BLaER1 treated with 17β-estradiol and CSF1 and Interleukin-3, amounts not matched to agents 10 nM and 100 nM (cell line): Measurements from ENCODE around the gene TNXB.

Source experiments
- H3K27ac ChIP-seq, 11 experiments: shearing (Covaris generic); formaldehyde crosslinking; 2 replicates each; pipeline ENCODE4 v1.8.1; 2022
- H3K27me3 ChIP-seq, 11 experiments: shearing (Covaris generic); formaldehyde crosslinking; 2 replicates each; pipeline ENCODE4 v1.8.1; 2022
- H3K36me3 ChIP-seq, 11 experiments: shearing (Covaris generic); formaldehyde crosslinking; 2 replicates each; pipeline ENCODE4 v1.8.1; 2022
- H3K4me1 ChIP-seq, 10 experiments: shearing (Covaris generic); formaldehyde crosslinking; 2 replicates each; pipeline ENCODE4 v1.8.1; 2022
- H3K4me2 ChIP-seq, 11 experiments: shearing (Covaris generic); formaldehyde crosslinking; 2 replicates each; pipeline ENCODE4 v1.8.1; 2022
- H3K4me3 ChIP-seq, 10 experiments: shearing (Covaris generic); formaldehyde crosslinking; 2 replicates each; pipeline ENCODE4 v1.8.1; 2022
- H3K9ac ChIP-seq, 11 experiments: shearing (Covaris generic); formaldehyde crosslinking; 2 replicates each; pipeline ENCODE4 v1.8.1; 2022
- H3K9me3 ChIP-seq, 11 experiments: shearing (Covaris generic); formaldehyde crosslinking; replicated peaks in 1 of 11; 2 replicates each; pipeline ENCODE4 v1.8.1; 2022
- H4K20me1 ChIP-seq, 11 experiments: shearing (Covaris generic); formaldehyde crosslinking; 2 replicates each; pipeline ENCODE4 v1.8.1; 2022
- Cebpa-rat ChIP-seq, 11 experiments: shearing (Covaris generic); IDR thresholded peaks; 2 replicates each; pipeline ENCODE4 v1.8.1; 2022

TNXB gene

GRCh38 chr6:32087574-32088486 lies 21.3 kb downstream of the TNXB start:
- H3K36me3 ChIP-seq, result no peaks in the 10 kb centered on the region
- H4K20me1 ChIP-seq, result peaks cover 0 to 42% (median 0%) of the 10 kb centered on the region in 11 experiments; a peak in 4 of 22 replicates
- H3K4me3 ChIP-seq, result no peak overlapping the region
- H3K9ac ChIP-seq, result no peak overlapping the region
- no peak for TF ChIP-seq Cebpa-rat (IDR thresholded peaks at IDR 0.05)
- H3K4me1 ChIP-seq, result peaks cover 5 to 15% (median 12%) of the 10 kb centered on the region in 10 experiments; a peak in 17 of 20 replicates
- H3K4me2 ChIP-seq, result peak overlapping the region in 2 of 11 experiments; percentile 23 to 48; a peak in 1 of 22 replicates
- H3K27ac ChIP-seq, result no peak overlapping the region
- no peaks in the 10 kb centered on the region for H3K9me3 ChIP-seq
- peaks cover 0 to 71% (median 0%) of the 10 kb centered on the region in 11 experiments; a peak in 8 of 22 replicates for H3K27me3 ChIP-seq

- no peak for TF ChIP-seq Cebpa-rat (IDR thresholded peaks at IDR 0.05)
- Histone ChIP-seq H3K27ac (no peak overlapping the region), H3K9ac (no peak overlapping the region), H3K36me3 (no peaks in the 10 kb centered on the region), H3K4me1 (peaks cover 5 to 15% (median 12%) of the 10 kb centered on the region in 10 experiments; a peak in 17 of 20 replicates), H3K9me3 (no peaks in the 10 kb centered on the region), H3K4me3 (no peak overlapping the region), H3K4me2 (peak overlapping the region; percentile 17 to 77 (median 33); a peak in 18 of 22 replicates), H4K20me1 (peaks cover 0 to 42% (median 0%) of the 10 kb centered on the region in 11 experiments; a peak in 5 of 22 replicates), H3K27me3 (peaks cover 0 to 78% (median 0%) of the 10 kb centered on the region in 11 experiments; a peak in 8 of 22 replicates)
Measured at GRCh38 chr6:32086661-32087573, 22.2 kb downstream of the TNXB start.

- no peak overlapping the region for H3K9ac ChIP-seq
Measured at GRCh38 chr6:32085759-32086459, 23.2 kb downstream of the TNXB start.

GRCh38 chr6:32084780-32085179 lies 24.4 kb downstream of the TNXB start:
- H3K9me3 ChIP-seq, result no peaks in the 10 kb centered on the region
- H3K36me3 ChIP-seq, result no peaks in the 10 kb centered on the region
- H3K4me2 ChIP-seq, result no peak overlapping the region
- H3K4me3 ChIP-seq, result no peak overlapping the region
- H3K27ac ChIP-seq, result no peak overlapping the region
- H4K20me1 ChIP-seq, result peaks cover 0 to 37% (median 0%) of the 10 kb centered on the region in 11 experiments; a peak in 5 of 22 replicates
- H3K9ac ChIP-seq, result no peak overlapping the region
- peaks cover 0 to 71% (median 0%) of the 10 kb centered on the region in 11 experiments; a peak in 8 of 22 replicates for H3K27me3 ChIP-seq
- H3K4me1 ChIP-seq, result peaks cover 5 to 26% (median 12%) of the 10 kb centered on the region in 10 experiments; a peak in 17 of 20 replicates
- TF ChIP-seq Cebpa-rat (IDR thresholded peaks at IDR 0.05), result no peak

More at GRCh38 chr6:32085759-32086459, 23.2 kb downstream of the TNXB start:
- no peaks in the 10 kb centered on the region for H3K9me3 ChIP-seq
- no peak for TF ChIP-seq Cebpa-rat (IDR thresholded peaks at IDR 0.05)
- H3K27ac ChIP-seq, result no peak overlapping the region
- no peak overlapping the region for H3K4me3 ChIP-seq
- H3K36me3 ChIP-seq, result no peaks in the 10 kb centered on the region
- peaks cover 0 to 80% (median 0%) of the 10 kb centered on the region in 11 experiments; a peak in 8 of 22 replicates for H3K27me3 ChIP-seq
- peaks cover 0 to 42% (median 0%) of the 10 kb centered on the region in 11 experiments; a peak in 5 of 22 replicates for H4K20me1 ChIP-seq
- peak overlapping the region in 8 of 11 experiments; percentile 17 to 77 (median 46); a peak in 14 of 22 replicates for H3K4me2 ChIP-seq
- peaks cover 5 to 24% (median 12%) of the 10 kb centered on the region in 10 experiments; a peak in 17 of 20 replicates for H3K4me1 ChIP-seq

GRCh38 chr6:32083812-32084768 lies 25.0 kb downstream of the TNXB start:
- H3K36me3 ChIP-seq, result no peaks in the 10 kb centered on the region
- H3K4me1 ChIP-seq, result peaks cover 5 to 26% (median 12%) of the 10 kb centered on the region in 10 experiments; a peak in 17 of 20 replicates
- no peak overlapping the region for H3K9ac ChIP-seq
- H3K4me3 ChIP-seq, result no peak overlapping the region
- no peak overlapping the region for H3K27ac ChIP-seq
- peaks cover 0 to 35% (median 0%) of the 10 kb centered on the region in 11 experiments; a peak in 5 of 22 replicates for H4K20me1 ChIP-seq
- no peaks in the 10 kb centered on the region for H3K9me3 ChIP-seq
- TF ChIP-seq Cebpa-rat (IDR thresholded peaks at IDR 0.05), result no peak
- no peak overlapping the region for H3K4me2 ChIP-seq
- H3K27me3 ChIP-seq, result peaks cover 0 to 64% (median 0%) of the 10 kb centered on the region in 11 experiments; a peak in 7 of 22 replicates

- H3K4me1 ChIP-seq, result peaks cover 5 to 26% (median 12%) of the 10 kb centered on the region in 10 experiments; a peak in 17 of 20 replicates
- H3K9ac ChIP-seq, result no peak overlapping the region
- no peak for TF ChIP-seq Cebpa-rat (IDR thresholded peaks at IDR 0.05)
- H3K4me3 ChIP-seq, result no peak overlapping the region
- H3K36me3 ChIP-seq, result no peaks in the 10 kb centered on the region; a peak in 2 of 22 replicates
- no peaks in the 10 kb centered on the region for H3K9me3 ChIP-seq
- peaks cover 0 to 31% (median 0%) of the 10 kb centered on the region in 11 experiments; a peak in 4 of 22 replicates for H4K20me1 ChIP-seq
- peaks cover 0 to 55% (median 0%) of the 10 kb centered on the region in 11 experiments; a peak in 7 of 22 replicates for H3K27me3 ChIP-seq
- no peak overlapping the region for H3K4me2 ChIP-seq
- no peak overlapping the region for H3K27ac ChIP-seq
Measured at GRCh38 chr6:32082935-32083334, 26.2 kb downstream of the TNXB start.

- Histone ChIP-seq H3K4me3 (no peak overlapping the region), H3K27me3 (peaks cover 0 to 54% (median 0%) of the 10 kb centered on the region in 11 experiments; a peak in 7 of 22 replicates), H3K36me3 (no peaks in the 10 kb centered on the region; a peak in 2 of 22 replicates), H4K20me1 (peaks cover 0 to 31% (median 0%) of the 10 kb centered on the region in 11 experiments; a peak in 4 of 22 replicates), H3K9ac (no peak overlapping the region), H3K4me2 (no peak overlapping the region), H3K9me3 (no peaks in the 10 kb centered on the region), H3K4me1 (peaks cover 5 to 26% (median 12%) of the 10 kb centered on the region in 10 experiments; a peak in 17 of 20 replicates), H3K27ac (no peak overlapping the region)
- TF ChIP-seq Cebpa-rat (IDR thresholded peaks at IDR 0.05), result no peak
Measured at GRCh38 chr6:32082478-32082877, 26.7 kb downstream of the TNXB start.
